Keratinocyte (primary cell): ENCODE results near the gene RHBDL2. TPM values are rescaled to one million over a fixed set of nuclear protein-coding genes. Genes with fewer than 3 reads are reported as not detected.
"Not testable (repeated sequence)": the region's sequence is repeated elsewhere in the genome, so short reads cannot be mapped to it uniquely, and the experiment has no call there.

Experiments
- DNase-seq: peaks from one replicate; pipeline ENCODE4 v3.0.0-alpha.2; 2011; ENCODE audit warnings: low read depth, missing footprints, low spot score
- FAIRE-seq: peaks from 2 replicates; lab custom pipeline; 2011; peaks lifted over from hg19 to GRCh38; lab: Jason Lieb, UNC
- H2AFZ ChIP-seq: 2 replicates; pipeline ENCODE4 v1.6.0; 2012; ENCODE audit warnings: low read length, control low read depth, inconsistent platforms; ENCODE audit not compliant: control insufficient read depth
- H3K27ac ChIP-seq: 2 replicates; pipeline ENCODE4 v1.5.1; 2011; ENCODE audit warnings: low read length; ENCODE audit not compliant: control insufficient read depth, insufficient read depth
- H3K27me3 ChIP-seq: 3 replicates; pipeline ENCODE4 v1.6.0; 2011; ENCODE audit warnings: low read length; ENCODE audit not compliant: control insufficient read depth, insufficient read depth; ENCODE audit errors: extremely low read depth
- H3K36me3 ChIP-seq, 2 experiments: 2 replicates in 1 of 2; 3 replicates in 1 of 2; pipeline ENCODE4 v1.5.1; 2011; ENCODE audit warnings: low read length in 2 of 2, mild to moderate bottlenecking in 1 of 2; ENCODE audit not compliant: control insufficient read depth in 2 of 2, insufficient read depth in 2 of 2; ENCODE audit errors: extremely low read depth in 1 of 2
- H3K4me1 ChIP-seq: 3 replicates; pipeline ENCODE4 v1.5.1; 2011; ENCODE audit warnings: low read length; ENCODE audit not compliant: control insufficient read depth, insufficient read depth; ENCODE audit errors: extremely low read depth
- H3K4me2 ChIP-seq: 3 replicates; pipeline ENCODE4 v1.6.0; 2011; ENCODE audit warnings: low read depth, low read length; ENCODE audit not compliant: control insufficient read depth, insufficient read depth; ENCODE audit errors: extremely low read depth
- H3K4me3 ChIP-seq, 3 experiments: fragments of 200-600 bp in 1 of 3; sonication (generic) in 1 of 3; 2 replicates in 2 of 3; 3 replicates in 1 of 3; pipeline ENCODE4 v1.5.1; 2011 to 2016; ENCODE audit warnings: low read length in 3 of 3, mild to moderate bottlenecking in 3 of 3, control low read depth in 2 of 3, inconsistent platforms in 1 of 3, low read depth in 1 of 3, mixed read lengths in 1 of 3, mixed run types in 1 of 3, moderate library complexity in 1 of 3; ENCODE audit not compliant: control insufficient read depth in 2 of 3, insufficient read depth in 2 of 3; ENCODE audit errors: extremely low read depth in 1 of 3
- H3K79me2 ChIP-seq: 2 replicates; pipeline ENCODE4 v1.6.0; 2012; ENCODE audit warnings: low read length; ENCODE audit not compliant: control insufficient read depth, insufficient read depth
- H3K9ac ChIP-seq: 3 replicates; pipeline ENCODE4 v1.6.0; 2011; ENCODE audit warnings: low read length; ENCODE audit not compliant: control insufficient read depth, insufficient read depth; ENCODE audit errors: extremely low read depth
- H3K9me1 ChIP-seq: 3 replicates; pipeline ENCODE4 v1.6.0; 2011; ENCODE audit warnings: low read length; ENCODE audit not compliant: control insufficient read depth, insufficient read depth; ENCODE audit errors: extremely low read depth
- H3K9me3 ChIP-seq: 2 replicates; pipeline ENCODE4 v1.5.1; 2012; ENCODE audit warnings: low read depth, low read length; ENCODE audit not compliant: control insufficient read depth
- H4K20me1 ChIP-seq: 3 replicates; pipeline ENCODE4 v1.6.0; 2011; ENCODE audit warnings: low read length; ENCODE audit not compliant: control insufficient read depth, insufficient read depth; ENCODE audit errors: extremely low read depth
- EZH2 ChIP-seq: IDR thresholded peaks from one replicate; pipeline ENCODE4 v1.6.1; 2012; ENCODE audit warnings: inconsistent platforms, mild to moderate bottlenecking, low read length, moderate library complexity
- dilution Hi-C: fragments of 300-500 bp; cut with MboI; formaldehyde crosslinking; loops from one replicate; pipeline ENCODE4 v1.7.0; 2020; ENCODE audit warnings: low sequenced_read_pairs; ENCODE audit not compliant: extremely low pct_ligation_motif_present
- polyA plus RNA-seq, 5 experiments: library from polyadenylated mRNA; depleted of rRNA in 3 of 5; stranded (reverse) in 3 of 5; stranded (forward) in 1 of 5; unstranded in 1 of 5; fragments of >200 nt; gene quantifications; 1 replicate in 1 of 5; 2 replicates in 3 of 5; 3 replicates in 1 of 5; pipeline versions ENCODE4 v1.2.1 to v1.2.3, GENCODE V29; 2011 to 2012; ENCODE audit warnings: missing spikeins in 2 of 5, low read depth in 1 of 5, low replicate concordance in 1 of 5
- TF ChIP-seq, protein P1 (sequence below), 3 experiments: IDR thresholded peaks in 1 of 3; conservative IDR thresholded peaks in 1 of 3; optimal IDR thresholded peaks in 1 of 3; 2 replicates in 2 of 3; 3 replicates in 1 of 3; pipeline versions ENCODE3 to v1.5.1; 2011; ENCODE audit warnings: low read length in 3 of 3, mild to moderate bottlenecking in 3 of 3, moderate library complexity in 2 of 3, control low read depth in 1 of 3, inconsistent platforms in 1 of 3; ENCODE audit not compliant: insufficient read depth in 2 of 3; ENCODE audit errors: extremely low read depth in 1 of 3

RHBDL2 gene
- polyA plus RNA-seq, 1 donor (not counting 4 experiments of a cell fraction or from before 2014, with no cell fraction given) = 7.9 TPM

- peaks cover 17% of the 10 kb centered on the region for H4K20me1 ChIP-seq
- H3K9me3 ChIP-seq = no peaks in the 10 kb centered on the region
- H3K9ac ChIP-seq = peak overlapping the region; percentile 89
- FAIRE-seq (peak; percentile 41), DNase-seq (no peak)
- TF ChIP-seq, protein P1, sequence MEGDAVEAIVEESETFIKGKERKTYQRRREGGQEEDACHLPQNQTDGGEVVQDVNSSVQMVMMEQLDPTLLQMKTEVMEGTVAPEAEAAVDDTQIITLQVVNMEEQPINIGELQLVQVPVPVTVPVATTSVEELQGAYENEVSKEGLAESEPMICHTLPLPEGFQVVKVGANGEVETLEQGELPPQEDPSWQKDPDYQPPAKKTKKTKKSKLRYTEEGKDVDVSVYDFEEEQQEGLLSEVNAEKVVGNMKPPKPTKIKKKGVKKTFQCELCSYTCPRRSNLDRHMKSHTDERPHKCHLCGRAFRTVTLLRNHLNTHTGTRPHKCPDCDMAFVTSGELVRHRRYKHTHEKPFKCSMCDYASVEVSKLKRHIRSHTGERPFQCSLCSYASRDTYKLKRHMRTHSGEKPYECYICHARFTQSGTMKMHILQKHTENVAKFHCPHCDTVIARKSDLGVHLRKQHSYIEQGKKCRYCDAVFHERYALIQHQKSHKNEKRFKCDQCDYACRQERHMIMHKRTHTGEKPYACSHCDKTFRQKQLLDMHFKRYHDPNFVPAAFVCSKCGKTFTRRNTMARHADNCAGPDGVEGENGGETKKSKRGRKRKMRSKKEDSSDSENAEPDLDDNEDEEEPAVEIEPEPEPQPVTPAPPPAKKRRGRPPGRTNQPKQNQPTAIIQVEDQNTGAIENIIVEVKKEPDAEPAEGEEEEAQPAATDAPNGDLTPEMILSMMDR (optimal IDR thresholded peaks at IDR 0.05 in 1 of 3, IDR thresholded peaks at IDR 0.05 in 1 of 3, conservative IDR thresholded peaks at IDR 0.05 in 1 of 3; ENCODE audit: extremely low read depth in 1 of 3, insufficient read depth in 2 of 3, low read length in 3 of 3) = no peak
- no peak for TF ChIP-seq EZH2
- H3K9me1 ChIP-seq = no peaks in the 10 kb centered on the region
- dilution Hi-C loops = no loop called here
- peaks cover 3 to 5% of the 10 kb centered on the region in 2 experiments for H3K36me3 ChIP-seq
- H3K4me2 ChIP-seq = peak overlapping the region; percentile 94
- peaks cover 43% of the 10 kb centered on the region for H3K79me2 ChIP-seq
- peak overlapping the region; percentile 59 for H2AFZ ChIP-seq
- no peaks in the 10 kb centered on the region for H3K27me3 ChIP-seq
- peaks cover 40% of the 10 kb centered on the region for H3K4me1 ChIP-seq
- H3K4me3 ChIP-seq = peak overlapping the region; percentile 68 to 90 (median 79)
- H3K27ac ChIP-seq = peak overlapping the region; percentile 82
Measured at GRCh38 chr1:38990386-38990737, 48.7 kb upstream of the RHBDL2 start.

DNA sequence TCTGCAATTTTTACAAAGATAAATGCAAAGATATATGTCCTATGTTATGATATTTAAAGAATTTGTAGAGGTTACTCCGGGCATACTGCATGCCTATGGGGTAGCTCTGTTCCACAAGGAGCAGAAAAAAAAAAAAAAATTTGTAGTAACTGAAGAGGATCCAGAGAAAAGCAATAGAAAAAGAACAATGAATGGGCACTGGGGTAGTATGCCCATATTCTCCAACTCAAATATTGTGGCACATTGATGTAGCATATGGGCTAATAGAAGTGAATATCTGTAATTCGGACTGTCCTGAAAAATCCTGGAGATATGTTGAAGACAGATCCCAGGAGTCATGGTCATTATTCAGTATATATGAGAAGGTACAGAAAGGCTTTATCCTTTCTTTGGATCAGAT, 48.3 kb upstream of the RHBDL2 start:
- Histone ChIP-seq H3K4me1 (peaks cover 42% of the 10 kb centered on the region), H3K9me3 (no peaks in the 10 kb centered on the region), H3K27me3 (no peaks in the 10 kb centered on the region), H3K4me2 (peak overlapping the region; percentile 94), H3K9ac (peak overlapping the region; percentile 42), H3K4me3 (peak overlapping the region in 1 of 3 experiments; percentile 79), H2AFZ (peak overlapping the region; percentile 59), H3K36me3 (peaks cover under 1 to 3% of the 10 kb centered on the region in 2 experiments), H3K79me2 (peaks cover 40% of the 10 kb centered on the region), H4K20me1 (peaks cover 13% of the 10 kb centered on the region), H3K9me1 (no peaks in the 10 kb centered on the region), H3K27ac (peak overlapping the region; percentile 82)
- FAIRE-seq (no peak), DNase-seq (no peak)
- no peak for TF ChIP-seq EZH2
- TF ChIP-seq, protein P1 (optimal IDR thresholded peaks at IDR 0.05 in 1 of 3, IDR thresholded peaks at IDR 0.05 in 1 of 3, conservative IDR thresholded peaks at IDR 0.05 in 1 of 3; ENCODE audit: extremely low read depth in 1 of 3, insufficient read depth in 2 of 3, low read length in 3 of 3) = no peak
- dilution Hi-C loops = no loop called here

GRCh38 chr1:38979380-38979779, 37.8 kb upstream of the RHBDL2 start:
- H3K9ac ChIP-seq, H3K9me3 ChIP-seq, DNase-seq, H3K4me3 ChIP-seq, H3K27me3 ChIP-seq, dilution Hi-C loops, H3K27ac ChIP-seq, H2AFZ ChIP-seq, H3K9me1 ChIP-seq, H3K36me3 ChIP-seq, H4K20me1 ChIP-seq, FAIRE-seq, H3K4me2 ChIP-seq, H3K4me1 ChIP-seq, H3K79me2 ChIP-seq: not testable (repeated sequence)

DNA sequence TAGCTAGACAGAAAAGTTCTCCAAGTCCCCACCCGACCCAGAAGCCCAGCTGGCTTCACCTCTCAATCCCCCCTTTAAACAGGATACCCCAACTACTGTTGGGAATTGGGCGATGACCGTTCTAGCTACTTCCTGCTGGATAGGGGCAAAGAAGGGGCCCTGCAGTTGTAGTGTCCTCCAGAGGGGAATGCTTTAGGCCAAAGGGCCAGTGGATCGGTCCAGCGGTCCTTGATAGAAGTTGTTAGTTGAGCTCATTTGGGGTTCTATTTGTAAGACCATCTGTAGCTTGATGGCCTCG, 36.6 kb upstream of the RHBDL2 start:
- H3K27me3 ChIP-seq, dilution Hi-C loops, H3K9me1 ChIP-seq, H3K27ac ChIP-seq, H3K4me3 ChIP-seq, DNase-seq, H3K79me2 ChIP-seq, H3K9ac ChIP-seq, H3K4me1 ChIP-seq, H3K9me3 ChIP-seq, H4K20me1 ChIP-seq, H3K36me3 ChIP-seq, H3K4me2 ChIP-seq, H2AFZ ChIP-seq, FAIRE-seq: not testable (repeated sequence)
